ENCODE results near the gene DNAI2. TPM values are rescaled to one million over a fixed set of nuclear protein-coding genes. Genes with fewer than 3 reads are reported as not detected.

Gene DNAI2
- total RNA-seq, 1 donor from 2014 or later, result not detected

GRCh38 chr17:74241431-74241830, 32.6 kb upstream of the DNAI2 start:
- Mint-ChIP-seq H3K27me3 (peaks cover 24% of the 10 kb centered on the region), H3K27ac (no peak overlapping the region), H3K36me3 (ENCODE audit: insufficient read depth) (no peaks in the 10 kb centered on the region), H3K4me3 (ENCODE audit: low read depth) (no peak overlapping the region), H3K4me1 (ENCODE audit: low read depth) (no peaks in the 10 kb centered on the region), H3K9me3 (ENCODE audit: low read depth) (peaks cover under 1% of the 10 kb centered on the region)
- TF ChIP-seq CTCF (IDR thresholded peaks at IDR 0.05; ENCODE audit: unreplicated experiment), result no peak
- DNase-seq (ENCODE audit: low spot score, unreplicated experiment), result no peak

- H3K27me3 Mint-ChIP-seq, result peaks cover 27% of the 10 kb centered on the region
- TF ChIP-seq CTCF (IDR thresholded peaks at IDR 0.05; ENCODE audit: unreplicated experiment), result no peak
- H3K9me3 Mint-ChIP-seq (ENCODE audit: low read depth), result peaks cover 3% of the 10 kb centered on the region
- no peak overlapping the region for H3K27ac Mint-ChIP-seq
- no peak overlapping the region for H3K4me3 Mint-ChIP-seq (ENCODE audit: low read depth)
- no peaks in the 10 kb centered on the region for H3K4me1 Mint-ChIP-seq (ENCODE audit: low read depth)
- no peak for DNase-seq (ENCODE audit: low spot score, unreplicated experiment)
- H3K36me3 Mint-ChIP-seq (ENCODE audit: insufficient read depth), result no peaks in the 10 kb centered on the region
These were observed 32.2 kb upstream of the DNAI2 start for GRCh38 chr17:74241847-74242246.

GRCh38 chr17:74243013-74243755, 30.9 kb upstream of the DNAI2 start:
- Mint-ChIP-seq H3K36me3 (ENCODE audit: insufficient read depth) (no peaks in the 10 kb centered on the region), H3K27ac (no peak overlapping the region), H3K27me3 (peaks cover 27% of the 10 kb centered on the region), H3K4me3 (ENCODE audit: low read depth) (no peak overlapping the region), H3K4me1 (ENCODE audit: low read depth) (no peaks in the 10 kb centered on the region), H3K9me3 (ENCODE audit: low read depth) (peaks cover 3% of the 10 kb centered on the region)
- TF ChIP-seq CTCF (IDR thresholded peaks at IDR 0.05; ENCODE audit: unreplicated experiment), result no peak
- DNase-seq (ENCODE audit: low spot score, unreplicated experiment), result no peak

- Mint-ChIP-seq H3K4me1 (ENCODE audit: low read depth) (no peaks in the 10 kb centered on the region), H3K4me3 (ENCODE audit: low read depth) (no peak overlapping the region), H3K9me3 (ENCODE audit: low read depth) (peaks cover 3% of the 10 kb centered on the region), H3K36me3 (ENCODE audit: insufficient read depth) (no peaks in the 10 kb centered on the region), H3K27me3 (peaks cover 29% of the 10 kb centered on the region), H3K27ac (no peak overlapping the region)
- no peak for TF ChIP-seq CTCF (IDR thresholded peaks at IDR 0.05; ENCODE audit: unreplicated experiment)
- DNase-seq (ENCODE audit: low spot score, unreplicated experiment), result no peak
These were observed 29.9 kb upstream of the DNAI2 start for GRCh38 chr17:74244128-74244527.

- no peak for DNase-seq (ENCODE audit: low spot score, unreplicated experiment)
- H3K27me3 Mint-ChIP-seq, result peaks cover 29% of the 10 kb centered on the region
- H3K4me1 Mint-ChIP-seq (ENCODE audit: low read depth), result no peaks in the 10 kb centered on the region
- H3K27ac Mint-ChIP-seq, result no peak overlapping the region
- peaks cover 3% of the 10 kb centered on the region for H3K9me3 Mint-ChIP-seq (ENCODE audit: low read depth)
- TF ChIP-seq CTCF (IDR thresholded peaks at IDR 0.05; ENCODE audit: unreplicated experiment), result no peak
- H3K4me3 Mint-ChIP-seq (ENCODE audit: low read depth), result no peak overlapping the region
- H3K36me3 Mint-ChIP-seq (ENCODE audit: insufficient read depth), result no peaks in the 10 kb centered on the region
These were observed 29.5 kb upstream of the DNAI2 start for GRCh38 chr17:74244548-74244947.
